OCI-LY1 (cell line): Measurements from ENCODE around the gene AHI1.

Experiments used
- H2AFZ ChIP-seq: fragments of 200-600 bp; sonication (generic), shearing (Covaris generic); 2 replicates; pipeline ENCODE4 v1.6.0; 2014; ENCODE audit warnings: antibody characterized with exemption, mild to moderate bottlenecking, low read length
- H3F3A ChIP-seq: fragments of 200-600 bp; sonication (generic), shearing (Covaris generic); 2 replicates; pipeline ENCODE4 v1.6.0; 2014; ENCODE audit warnings: mild to moderate bottlenecking, antibody characterized with exemption, low read length, moderate library complexity; ENCODE audit not compliant: insufficient read depth
- H3K27ac ChIP-seq: fragments of 200-600 bp; sonication (generic); 2 replicates; pipeline ENCODE4 v1.5.1; 2014; ENCODE audit warnings: low read length, mixed run types, mild to moderate bottlenecking, low read depth; ENCODE audit not compliant: poor library complexity, severe bottlenecking
- H3K27me3 ChIP-seq: fragments of 200-600 bp; sonication (generic); 2 replicates; pipeline ENCODE4 v1.6.0; 2014; ENCODE audit warnings: antibody characterized with exemption, mild to moderate bottlenecking, low read length, moderate library complexity; ENCODE audit not compliant: insufficient read depth
- H3K36me3 ChIP-seq: fragments of 200-600 bp; sonication (generic); 2 replicates; pipeline ENCODE4 v1.6.1; 2014; ENCODE audit warnings: mild to moderate bottlenecking, antibody characterized with exemption, low read length, moderate library complexity, mixed read lengths; ENCODE audit not compliant: insufficient read depth
- H3K4me1 ChIP-seq: fragments of 200-600 bp; sonication (generic); 2 replicates; pipeline ENCODE4 v1.5.1; 2014; ENCODE audit warnings: mild to moderate bottlenecking, low read length, moderate library complexity; ENCODE audit not compliant: insufficient read depth, severe bottlenecking
- H3K4me2 ChIP-seq: fragments of 200-600 bp; sonication (generic), shearing (Covaris generic); 2 replicates; pipeline ENCODE4 v1.6.1; 2014; ENCODE audit warnings: low read length
- H3K4me3 ChIP-seq: fragments of 200-600 bp; sonication (generic); 2 replicates; pipeline ENCODE4 v1.5.1; 2014; ENCODE audit warnings: low read length, low read depth, mild to moderate bottlenecking, mixed read lengths; ENCODE audit not compliant: poor library complexity, severe bottlenecking
- H3K79me2 ChIP-seq: fragments of 200-600 bp; shearing (Covaris generic); 2 replicates; pipeline ENCODE4 v1.6.1; 2016; ENCODE audit warnings: mixed run types, low read length, mixed read lengths; ENCODE audit not compliant: insufficient read depth
- H3K9ac ChIP-seq: fragments of 200-600 bp; sonication (generic), shearing (Covaris generic); 2 replicates; pipeline ENCODE4 v1.6.1; 2014; ENCODE audit warnings: mild to moderate bottlenecking, low read length, mixed read lengths
- H3K9me2 ChIP-seq: fragments of 200-600 bp; sonication (generic), shearing (Covaris generic); 2 replicates; pipeline ENCODE4 v1.6.1; 2014; ENCODE audit warnings: low read depth, mild to moderate bottlenecking, low read length, mixed read lengths
- H3K9me3 ChIP-seq: fragments of 200-600 bp; shearing (Covaris generic); 2 replicates; pipeline ENCODE4 v1.6.1; 2014; ENCODE audit warnings: low read length, mixed read lengths
- H4K20me1 ChIP-seq: fragments of 200-600 bp; sonication (generic), shearing (Covaris generic); 2 replicates; pipeline ENCODE4 v1.6.0; 2016; ENCODE audit warnings: mild to moderate bottlenecking, low read length; ENCODE audit not compliant: insufficient read depth
- EZH2 ChIP-seq: fragments of 200-600 bp; sonication (generic), shearing (Covaris generic); IDR thresholded peaks from 2 replicates; pipeline ENCODE4 v1.8.0; 2017; ENCODE audit warnings: borderline replicate concordance, mixed run types, mild to moderate bottlenecking, antibody characterized with exemption, low read length, moderate library complexity, mixed read lengths
- TF ChIP-seq, protein P1 (sequence below): fragments of 200-600 bp; sonication (generic), shearing (Covaris generic); IDR thresholded peaks from 2 replicates; pipeline ENCODE4 v1.5.1; 2017; ENCODE audit warnings: mild to moderate bottlenecking, antibody characterized with exemption, low read length, moderate library complexity, mixed read lengths

Gene AHI1

DNA sequence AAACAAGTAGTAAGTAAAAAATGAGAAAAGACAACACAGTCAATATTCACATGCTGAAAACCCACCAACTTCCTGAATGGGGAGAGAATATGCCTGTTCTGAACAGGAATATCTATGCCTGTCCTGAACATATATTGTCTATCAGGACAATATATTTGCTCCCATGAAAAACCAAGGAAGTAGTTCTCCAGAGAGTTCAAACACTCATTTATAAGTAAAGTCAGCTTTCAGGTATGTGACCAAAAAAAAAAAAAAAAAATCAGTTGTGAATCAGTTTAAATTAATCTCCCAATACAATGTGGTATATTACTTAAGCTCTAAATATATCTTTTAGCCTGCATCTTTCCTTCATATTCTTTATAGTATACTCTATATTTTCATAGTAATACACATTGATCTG lies 197.0 kb downstream of the AHI1 start:
- no peaks in the 10 kb centered on the region for H3K9me2 ChIP-seq
- TF ChIP-seq EZH2 = no peak
- TF ChIP-seq, protein P1, sequence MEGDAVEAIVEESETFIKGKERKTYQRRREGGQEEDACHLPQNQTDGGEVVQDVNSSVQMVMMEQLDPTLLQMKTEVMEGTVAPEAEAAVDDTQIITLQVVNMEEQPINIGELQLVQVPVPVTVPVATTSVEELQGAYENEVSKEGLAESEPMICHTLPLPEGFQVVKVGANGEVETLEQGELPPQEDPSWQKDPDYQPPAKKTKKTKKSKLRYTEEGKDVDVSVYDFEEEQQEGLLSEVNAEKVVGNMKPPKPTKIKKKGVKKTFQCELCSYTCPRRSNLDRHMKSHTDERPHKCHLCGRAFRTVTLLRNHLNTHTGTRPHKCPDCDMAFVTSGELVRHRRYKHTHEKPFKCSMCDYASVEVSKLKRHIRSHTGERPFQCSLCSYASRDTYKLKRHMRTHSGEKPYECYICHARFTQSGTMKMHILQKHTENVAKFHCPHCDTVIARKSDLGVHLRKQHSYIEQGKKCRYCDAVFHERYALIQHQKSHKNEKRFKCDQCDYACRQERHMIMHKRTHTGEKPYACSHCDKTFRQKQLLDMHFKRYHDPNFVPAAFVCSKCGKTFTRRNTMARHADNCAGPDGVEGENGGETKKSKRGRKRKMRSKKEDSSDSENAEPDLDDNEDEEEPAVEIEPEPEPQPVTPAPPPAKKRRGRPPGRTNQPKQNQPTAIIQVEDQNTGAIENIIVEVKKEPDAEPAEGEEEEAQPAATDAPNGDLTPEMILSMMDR = no peak
- no peak overlapping the region for H3K4me2 ChIP-seq
- H3K9me3 ChIP-seq = no peaks in the 10 kb centered on the region
- H3K36me3 ChIP-seq = no peaks in the 10 kb centered on the region; the same call in 1 of the 2 replicates
- H3K9ac ChIP-seq = no peak overlapping the region
- H4K20me1 ChIP-seq = no peaks in the 10 kb centered on the region
- no peaks in the 10 kb centered on the region for H3F3A ChIP-seq
- H3K79me2 ChIP-seq = no peaks in the 10 kb centered on the region
- H3K4me3 ChIP-seq = no peak overlapping the region
- H2AFZ ChIP-seq = no peak overlapping the region
- no peaks in the 10 kb centered on the region for H3K27me3 ChIP-seq
- H3K27ac ChIP-seq = no peak overlapping the region
- no peaks in the 10 kb centered on the region for H3K4me1 ChIP-seq

DNA sequence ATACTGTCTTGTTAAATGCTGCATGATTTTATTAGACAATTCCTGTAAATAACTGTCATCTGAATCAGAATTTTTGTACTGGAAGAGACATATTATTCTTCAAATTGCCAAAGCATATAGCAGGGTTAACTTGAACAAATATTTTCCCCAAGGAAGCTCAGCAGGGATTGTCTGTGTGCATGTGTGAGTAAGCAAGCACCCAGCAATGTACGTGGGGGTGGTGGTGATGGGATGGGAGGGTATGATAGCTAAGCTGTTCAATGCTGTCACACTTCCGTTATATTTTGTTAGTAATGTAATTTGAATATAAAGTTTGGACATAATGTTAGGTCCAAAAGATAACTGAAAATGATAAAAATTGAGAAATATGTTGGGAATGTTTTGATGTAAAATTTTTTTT lies 198.3 kb downstream of the AHI1 start:
- Histone ChIP-seq H3K4me2 (no peak overlapping the region), H3K9me2 (no peaks in the 10 kb centered on the region), H3K27me3 (no peaks in the 10 kb centered on the region), H3K79me2 (no peaks in the 10 kb centered on the region), H3F3A (no peaks in the 10 kb centered on the region), H3K27ac (no peak overlapping the region), H3K9me3 (0 out of 2 replicates have a peak, but pooled peaks cover 4% of the 10 kb centered on the region), H3K4me3 (no peak overlapping the region), H3K36me3 (no peaks in the 10 kb centered on the region; the same call in 1 of the 2 replicates), H3K9ac (no peak overlapping the region), H3K4me1 (no peaks in the 10 kb centered on the region), H2AFZ (no peak overlapping the region), H4K20me1 (no peaks in the 10 kb centered on the region)
- TF ChIP-seq EZH2 = no peak
- TF ChIP-seq, protein P1 = no peak

GRCh38 chr6:135298455-135298854 lies 199.1 kb downstream of the AHI1 start:
- Histone ChIP-seq H3K4me2 (no peak overlapping the region), H3K27ac (no peak overlapping the region), H3K79me2 (no peaks in the 10 kb centered on the region)

More at GRCh38 chr6:135298455-135298854, 199.1 kb downstream of the AHI1 start:
- Histone ChIP-seq H3K36me3 (no peaks in the 10 kb centered on the region; the same call in 1 of the 2 replicates), H4K20me1 (no peaks in the 10 kb centered on the region), H3K4me3 (no peak overlapping the region), H3K9me3 (0 out of 2 replicates have a peak, but pooled peaks cover 4% of the 10 kb centered on the region), H3K27me3 (no peaks in the 10 kb centered on the region), H3K9ac (no peak overlapping the region), H3F3A (no peaks in the 10 kb centered on the region), H2AFZ (no peak overlapping the region), H3K4me1 (no peaks in the 10 kb centered on the region), H3K9me2 (no peaks in the 10 kb centered on the region)
- TF ChIP-seq EZH2 = no peak
- TF ChIP-seq, protein P1 = no peak
